GM12875 (cell line): Measurements from ENCODE around the gene PI3.
"Not testable (repeated sequence)": the region's sequence is repeated elsewhere in the genome, so short reads cannot be mapped to it uniquely, and the experiment has no call there.

Experiments
- H3K4me3 ChIP-seq: one replicate; pipeline ENCODE4 v1.5.1; 2011; ENCODE audit warnings: low read depth, low read length, control low read depth
- CTCF ChIP-seq: IDR thresholded peaks from 2 replicates; pipeline ENCODE4 v1.5.1; 2011; ENCODE audit warnings: low read depth, mild to moderate bottlenecking, control low read depth, inconsistent platforms, low read length, moderate library complexity, borderline replicate concordance; ENCODE audit not compliant: insufficient read depth

Gene PI3

DNA sequence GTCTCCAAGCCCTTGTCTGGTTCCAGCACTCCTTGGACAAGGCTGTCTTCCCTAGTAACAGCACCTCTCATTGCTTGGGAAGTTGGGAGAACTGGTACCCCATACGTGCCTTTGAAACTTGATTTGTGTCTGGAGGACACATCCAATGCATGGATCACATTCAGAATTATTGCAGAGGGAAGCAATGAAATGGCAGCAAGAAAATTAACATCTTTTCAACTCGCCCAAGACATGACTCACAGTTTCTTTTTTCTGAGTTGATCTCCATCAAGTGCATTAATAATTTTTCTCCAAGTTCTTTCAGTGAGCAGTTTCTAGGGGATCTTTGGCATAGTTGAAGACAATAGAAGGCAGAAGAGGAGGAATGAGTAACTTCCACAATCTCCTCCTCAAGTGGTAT, 22.3 kb upstream of the PI3 start:
- TF ChIP-seq CTCF = no peak
- H3K4me3 ChIP-seq = no peak overlapping the region

DNA sequence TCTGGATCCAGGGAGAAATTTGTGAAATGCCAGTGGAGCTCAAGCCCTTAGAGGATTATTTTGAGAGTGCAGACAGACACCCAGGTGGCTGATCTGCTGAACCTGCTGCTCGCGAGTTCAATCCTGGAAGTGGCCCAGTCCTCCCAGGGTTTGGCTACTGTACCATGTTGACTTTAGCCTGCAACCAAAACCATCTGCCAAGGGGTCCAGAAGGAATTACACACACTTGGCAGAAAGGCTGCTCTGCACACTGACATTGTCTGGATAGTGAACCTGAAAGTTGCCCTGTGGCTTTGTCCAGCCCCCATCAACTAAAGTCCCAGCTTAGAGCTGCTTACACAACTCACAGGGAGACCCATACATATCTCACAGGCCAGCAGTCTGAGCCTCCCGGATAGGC, 21.6 kb upstream of the PI3 start:
- no peak overlapping the region for H3K4me3 ChIP-seq
- no peak for TF ChIP-seq CTCF

DNA sequence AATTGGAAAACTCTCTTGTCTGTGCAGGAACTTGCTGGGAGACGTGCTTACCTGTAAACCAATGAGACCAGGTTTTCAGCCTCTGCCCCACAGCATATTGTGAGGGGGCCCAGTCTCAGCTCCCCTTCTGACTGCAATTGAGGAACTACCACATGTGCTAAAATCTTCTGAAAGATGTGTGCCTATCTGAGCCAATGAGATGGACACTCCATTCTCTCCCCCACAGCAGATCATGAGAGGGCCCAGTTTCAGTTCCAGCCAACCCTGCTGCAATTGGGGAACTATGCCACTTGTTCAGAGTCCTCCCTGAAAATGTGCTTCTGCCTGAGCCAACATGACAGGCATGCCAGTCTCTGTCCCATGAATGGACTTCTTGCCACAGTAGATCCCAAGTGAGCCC, 20.9 kb upstream of the PI3 start:
- no peak overlapping the region for H3K4me3 ChIP-seq
- no peak for TF ChIP-seq CTCF

- H3K4me3 ChIP-seq = no peak overlapping the region
- TF ChIP-seq CTCF = no peak
These were observed 20.5 kb upstream of the PI3 start for GRCh38 chr20:45154183-45154582.

- H3K4me3 ChIP-seq = not testable (repeated sequence)
These were observed 19.9 kb upstream of the PI3 start for GRCh38 chr20:45154794-45155193.

GRCh38 chr20:45156713-45157112, 18.0 kb upstream of the PI3 start:
- H3K4me3 ChIP-seq = no peak overlapping the region
- no peak for TF ChIP-seq CTCF

- TF ChIP-seq CTCF = no peak
- H3K4me3 ChIP-seq = no peak overlapping the region
These were observed 16.7 kb upstream of the PI3 start for GRCh38 chr20:45157962-45158361.

DNA sequence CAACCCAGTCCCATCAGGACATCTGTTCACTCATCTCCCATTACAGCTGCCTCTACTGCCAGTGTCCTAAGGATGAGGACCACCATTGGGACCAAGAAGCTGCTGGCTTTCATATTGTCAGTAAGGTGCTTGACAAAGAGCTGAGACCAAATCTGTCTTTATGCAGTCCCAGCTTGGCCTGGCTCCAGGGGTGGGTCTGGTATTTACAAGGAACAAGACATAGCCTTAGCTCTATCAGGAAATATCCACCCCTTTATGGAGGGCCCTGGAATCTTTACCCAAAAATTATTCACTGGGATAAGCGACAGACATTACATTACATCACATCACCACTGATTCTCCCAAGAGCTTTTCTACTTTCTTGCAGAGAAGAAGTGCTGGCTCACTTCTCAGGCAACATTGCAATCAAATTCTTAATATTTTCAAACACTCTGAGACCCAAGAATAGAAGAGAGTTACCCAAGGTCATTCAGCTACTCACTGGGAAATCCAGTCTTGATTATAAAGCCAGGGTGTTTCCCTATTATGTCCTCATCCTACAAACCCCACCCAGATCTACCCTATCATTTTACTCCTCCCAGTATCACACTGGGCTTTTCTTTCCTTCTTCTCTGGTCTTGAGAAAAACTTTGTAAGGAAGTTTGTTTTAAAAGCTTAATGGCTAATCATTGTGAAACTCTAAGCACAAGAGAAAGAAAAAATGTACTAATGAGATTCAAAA, 11.5 kb upstream of the PI3 start:
- TF ChIP-seq CTCF = no peak
- no peak overlapping the region for H3K4me3 ChIP-seq
